Effector CD8-positive, alpha-beta T cell (primary cell): ENCODE measurements around the gene GOLGA6C.
"Not testable (repeated sequence)": the region's sequence is repeated elsewhere in the genome, so short reads cannot be mapped to it uniquely, and the experiment has no call there.

Source experiments
- DNase-seq: peaks from one replicate; lab custom pipeline; 2025; lab: John Stamatoyannopoulos, UW

Gene GOLGA6C

DNA sequence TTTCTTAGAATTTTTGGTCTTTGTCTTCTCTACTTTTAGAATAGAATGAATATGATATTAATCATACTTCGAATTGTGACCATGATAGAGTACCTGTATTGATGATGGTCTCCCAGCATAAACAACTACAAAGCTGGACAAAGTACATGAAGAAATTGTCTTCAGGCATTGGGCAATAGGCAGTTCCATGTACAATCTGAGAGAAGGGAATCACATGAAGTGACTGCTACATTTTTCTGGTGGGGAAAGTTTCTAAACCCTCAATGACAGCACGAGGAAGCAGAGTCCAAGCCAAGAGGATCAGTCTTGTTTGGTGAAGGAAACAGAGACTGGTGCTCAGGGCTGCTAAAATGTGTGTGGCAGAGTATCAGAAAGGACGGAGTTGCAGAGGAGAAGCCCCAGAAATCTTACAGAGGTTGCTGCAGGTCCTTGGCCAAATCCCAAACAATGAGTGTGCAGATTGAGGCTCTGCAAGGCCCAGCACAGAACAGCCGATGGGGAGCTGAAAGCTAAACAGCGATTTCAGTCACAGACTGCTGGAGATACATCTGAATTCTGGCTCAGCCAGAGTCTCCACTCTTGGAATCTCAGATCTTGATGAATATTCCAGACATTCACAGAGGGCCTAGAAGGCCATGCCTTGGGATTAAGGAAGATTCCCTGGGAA lies 61.2 kb downstream of the GOLGA6C start:
- DNase-seq, result not testable (repeated sequence)
